Left ventricle myocardium inferior (tissue), 1 donor: ENCODE results near the gene CTNNA1. TPM values are rescaled to one million over a fixed set of nuclear protein-coding genes. Genes with fewer than 3 reads are reported as not detected.
A peak's percentile ranks its signal among the peaks of the same experiment; 100 is the strongest.
"Not testable (repeated sequence)": the region's sequence is repeated elsewhere in the genome, so short reads cannot be mapped to it uniquely, and the experiment has no call there.

ENCODE experiments used
- DNase-seq: peaks from one replicate; pipeline ENCODE4 v3.0.0-alpha.2; 2020
- H3K27ac ChIP-seq: fragments of 200-600 bp; replicated peaks from 2 replicates; pipeline ENCODE4 v1.8.0; 2021
- H3K27me3 ChIP-seq: fragments of 200-600 bp; 2 replicates; pipeline ENCODE4 v1.8.0; 2021; ENCODE audit warnings: low read depth
- H3K36me3 ChIP-seq: fragments of 200-600 bp; 2 replicates; pipeline ENCODE4 v1.8.0; 2021
- H3K4me1 ChIP-seq: fragments of 200-600 bp; 2 replicates; pipeline ENCODE4 v1.8.0; 2021
- H3K4me3 ChIP-seq: fragments of 200-600 bp; 2 replicates; pipeline ENCODE4 v1.8.0; 2021; ENCODE audit warnings: mild to moderate bottlenecking, moderate library complexity
- H3K9me3 ChIP-seq: fragments of 200-600 bp; replicated peaks from 2 replicates; pipeline ENCODE4 v1.8.0; 2021
- CTCF ChIP-seq: fragments of 200-600 bp; IDR thresholded peaks from 2 replicates; pipeline ENCODE4 v1.8.0; 2021; ENCODE audit warnings: antibody characterized with exemption, mild to moderate bottlenecking, borderline replicate concordance
- intact Hi-C: fragments of 100-400 bp; cut with micrococcal nuclease; formaldehyde crosslinking; loops from one replicate; pipeline ENCODE4 v1.11.0; 2022
- total RNA-seq: library from RNA; stranded (reverse); fragmentation: NEBNext Ultra II Directional; extraction: Animal tissue kit (Norgen Biotek cat#: 25700); gene quantifications from one replicate; pipeline ENCODE4 v1.2.1, GENCODE V29; 2021
- donor health status: DM: no; HTN: yes; CAD: no; lungs with severe emphysema.

The CTNNA1 gene
- total RNA-seq, 1 donor from 2014 or later: 341 TPM

DNA sequence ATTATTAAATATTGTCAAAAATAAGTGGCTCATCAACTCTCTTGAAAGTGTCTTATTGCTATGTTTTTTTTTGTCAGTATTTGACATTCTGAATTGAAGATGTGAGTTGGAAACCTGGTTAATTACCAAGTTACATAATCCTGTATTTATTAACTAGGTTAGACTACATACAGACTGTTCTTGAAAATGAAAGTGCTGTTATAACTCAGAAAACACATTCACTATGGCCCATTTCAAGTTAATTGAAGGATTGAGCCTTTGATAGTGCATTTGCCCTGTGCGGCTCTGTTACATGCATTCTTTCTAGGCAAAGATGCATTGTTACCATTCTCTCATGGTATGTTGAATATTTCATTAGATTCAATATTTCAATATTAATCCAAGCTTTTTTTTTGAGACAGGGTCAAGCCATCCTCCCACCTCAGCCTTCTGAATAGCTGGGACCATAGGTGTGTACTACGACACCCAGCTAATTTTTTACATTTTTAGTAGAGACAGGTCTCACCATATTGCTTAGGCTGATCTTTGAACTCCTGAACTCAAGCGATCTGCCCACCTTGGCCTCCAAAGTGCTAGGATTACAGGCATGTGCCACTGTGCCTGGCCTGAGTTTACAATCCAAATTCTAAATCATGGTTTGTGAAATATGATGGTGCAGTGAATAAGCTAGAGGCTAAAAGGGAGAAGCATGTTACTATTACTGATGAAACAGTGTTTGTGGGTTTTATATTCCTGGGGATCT lies 10.0 kb downstream of the CTNNA1 start:
- intact Hi-C loops: no loop called here
- Histone ChIP-seq H3K4me3 (no peak overlapping the region), H3K27me3 (no peaks in the 10 kb centered on the region), H3K36me3 (peaks cover 13% of the 10 kb centered on the region), H3K9me3 (peaks cover 7% of the 10 kb centered on the region), H3K4me1 (peaks cover 97% of the 10 kb centered on the region), H3K27ac (peak overlapping the region; percentile 13)
- no peak for TF ChIP-seq CTCF
- DNase-seq: no peak

GRCh38 chr5:138770291-138770690 lies 17.1 kb downstream of the CTNNA1 start:
- intact Hi-C loops: no loop called here
- Histone ChIP-seq H3K27me3 (no peaks in the 10 kb centered on the region), H3K4me3 (no peak overlapping the region), H3K9me3 (no peaks in the 10 kb centered on the region), H3K4me1 (peaks cover 96% of the 10 kb centered on the region), H3K27ac (no peak overlapping the region), H3K36me3 (no peaks in the 10 kb centered on the region)
- DNase-seq: no peak
- no peak for TF ChIP-seq CTCF

GRCh38 chr5:138770977-138771376 lies 17.8 kb downstream of the CTNNA1 start:
- H3K4me3 ChIP-seq: no peak overlapping the region
- no peaks in the 10 kb centered on the region for H3K27me3 ChIP-seq
- H3K27ac ChIP-seq: no peak overlapping the region
- H3K36me3 ChIP-seq: no peaks in the 10 kb centered on the region
- no peak for DNase-seq
- intact Hi-C loops: no loop called here
- peaks cover 94% of the 10 kb centered on the region for H3K4me1 ChIP-seq
- TF ChIP-seq CTCF: no peak
- H3K9me3 ChIP-seq: no peaks in the 10 kb centered on the region

GRCh38 chr5:138772986-138773594 lies 19.9 kb downstream of the CTNNA1 start:
- TF ChIP-seq CTCF: no peak
- no peaks in the 10 kb centered on the region for H3K9me3 ChIP-seq
- peaks cover under 1% of the 10 kb centered on the region for H3K36me3 ChIP-seq
- no peaks in the 10 kb centered on the region for H3K27me3 ChIP-seq
- DNase-seq: no peak
- H3K4me1 ChIP-seq: peaks cover 78% of the 10 kb centered on the region
- peak overlapping the region; percentile 35 for H3K27ac ChIP-seq
- H3K4me3 ChIP-seq: no peak overlapping the region
- intact Hi-C loops: no loop called here

- H3K27ac ChIP-seq: peak overlapping the region; percentile 35
- H3K4me3 ChIP-seq, intact Hi-C loops, DNase-seq, H3K36me3 ChIP-seq, H3K9me3 ChIP-seq, H3K27me3 ChIP-seq: not testable (repeated sequence)
- H3K4me1 ChIP-seq: peaks cover 73% of the 10 kb centered on the region
Observed at GRCh38 chr5:138773624-138774023, 20.4 kb downstream of the CTNNA1 start.

DNA sequence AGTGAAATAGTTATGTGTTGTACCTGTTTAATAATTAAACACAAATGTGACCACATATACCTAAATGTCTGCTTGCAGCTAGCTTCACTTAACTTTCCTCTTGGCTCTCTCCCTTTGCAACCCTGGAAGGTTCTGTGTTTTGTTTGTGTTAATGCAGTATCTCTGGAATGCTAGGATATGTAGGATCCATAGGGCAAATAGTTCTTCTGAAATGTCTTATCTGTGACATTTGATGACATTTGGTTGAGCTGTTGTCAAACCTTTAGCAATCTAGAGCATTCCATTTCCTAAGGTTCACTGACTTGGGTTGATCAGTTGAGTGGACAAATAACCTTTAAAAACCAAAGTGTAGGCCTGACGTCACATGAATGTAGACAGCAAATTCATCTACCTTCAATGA lies 21.8 kb downstream of the CTNNA1 start:
- Histone ChIP-seq H3K27me3 (no peaks in the 10 kb centered on the region), H3K4me3 (no peak overlapping the region), H3K4me1 (peaks cover 73% of the 10 kb centered on the region), H3K36me3 (peaks cover 4% of the 10 kb centered on the region), H3K27ac (no peak overlapping the region), H3K9me3 (no peaks in the 10 kb centered on the region)
- intact Hi-C loops: no loop called here
- DNase-seq: no peak
- no peak for TF ChIP-seq CTCF
